ENCODE data around the gene ARHGAP8. TPM values are rescaled to one million over a fixed set of nuclear protein-coding genes. Genes with fewer than 3 reads are reported as not detected.
"Not testable (repeated sequence)": the region's sequence is repeated elsewhere in the genome, so short reads cannot be mapped to it uniquely, and the experiment has no call there.

The ARHGAP8 gene
- polyA plus RNA-seq, 12 donors, result 0.44 to 7.6 (median 1.1) TPM; not detected in 2

DNA sequence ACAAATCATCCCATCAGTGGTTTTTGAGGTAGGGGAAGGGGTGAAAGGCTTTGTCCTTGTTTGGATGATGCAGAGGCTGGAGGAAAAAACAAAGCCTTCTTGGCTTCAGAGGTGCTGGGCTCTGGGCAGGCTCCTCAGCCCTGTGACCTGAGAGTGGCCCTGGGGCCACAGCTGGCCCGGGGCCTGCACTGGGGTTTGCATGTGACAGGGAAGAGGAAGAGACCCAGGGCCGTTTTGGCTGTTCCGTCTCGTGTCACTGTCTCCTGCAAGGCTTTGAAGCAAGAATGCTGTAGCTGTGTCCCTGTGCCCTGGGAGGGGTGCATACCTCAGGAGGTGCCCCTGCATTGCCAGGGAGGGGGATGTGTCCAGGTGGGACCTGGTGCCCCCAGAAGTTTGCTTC is 12.6 kb downstream of the ARHGAP8 start:
- no peak for DNase-seq

DNA sequence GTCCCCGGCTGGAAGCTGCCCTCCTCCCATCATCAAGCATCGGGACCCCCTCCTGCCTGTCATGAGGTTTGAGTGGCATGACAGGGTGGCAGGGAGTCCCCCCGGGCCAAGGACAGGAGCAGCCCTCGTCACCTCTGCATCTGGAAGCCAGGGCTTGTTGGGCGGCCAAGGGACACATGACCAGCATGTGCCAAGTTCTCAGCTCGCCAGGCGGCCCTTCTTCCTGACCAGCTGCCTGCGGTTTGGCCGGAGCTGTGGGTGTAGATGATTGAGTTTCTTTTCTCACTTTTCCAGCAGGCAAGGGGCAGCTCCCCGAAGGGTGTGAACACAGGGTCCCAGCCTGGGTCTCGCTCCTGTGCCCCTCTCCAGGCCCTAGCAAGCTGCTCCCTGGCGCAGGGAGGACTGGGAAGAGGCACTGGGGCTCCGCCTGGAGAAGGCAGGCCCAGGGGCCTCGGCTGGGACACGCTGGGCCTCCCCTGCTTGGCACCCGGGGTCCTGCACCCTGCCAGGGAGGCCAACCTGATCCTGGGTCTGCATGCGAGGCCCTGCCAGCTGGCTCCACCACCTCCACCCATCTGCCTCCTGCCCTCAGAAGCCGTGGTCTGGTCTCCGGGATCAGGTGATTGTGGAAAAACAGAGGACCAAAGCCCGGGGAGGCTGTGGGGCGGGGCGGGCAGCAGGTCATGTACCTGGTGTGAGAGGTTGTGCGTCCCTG is 13.4 kb downstream of the ARHGAP8 start:
- no peak for DNase-seq

DNA sequence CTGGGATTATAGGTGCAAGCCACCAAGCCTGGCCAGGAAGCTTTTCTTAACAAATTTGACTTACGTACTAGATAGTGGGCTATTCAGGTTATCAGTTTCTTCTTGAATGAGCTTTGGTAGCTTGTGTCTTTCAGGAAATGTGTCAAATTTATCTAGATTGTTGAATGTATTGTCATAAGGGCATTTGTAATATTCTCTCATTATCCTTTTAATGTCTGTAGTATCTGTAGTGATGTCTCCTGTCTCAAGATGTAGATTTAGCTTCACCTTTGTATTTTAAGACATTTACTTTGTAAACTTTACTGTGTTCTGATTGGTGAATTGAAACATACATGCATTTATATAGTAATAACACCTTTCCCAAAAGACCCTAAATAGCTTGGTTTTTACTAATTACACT is 20.7 kb downstream of the ARHGAP8 start:
- DNase-seq, result no peak

DNA sequence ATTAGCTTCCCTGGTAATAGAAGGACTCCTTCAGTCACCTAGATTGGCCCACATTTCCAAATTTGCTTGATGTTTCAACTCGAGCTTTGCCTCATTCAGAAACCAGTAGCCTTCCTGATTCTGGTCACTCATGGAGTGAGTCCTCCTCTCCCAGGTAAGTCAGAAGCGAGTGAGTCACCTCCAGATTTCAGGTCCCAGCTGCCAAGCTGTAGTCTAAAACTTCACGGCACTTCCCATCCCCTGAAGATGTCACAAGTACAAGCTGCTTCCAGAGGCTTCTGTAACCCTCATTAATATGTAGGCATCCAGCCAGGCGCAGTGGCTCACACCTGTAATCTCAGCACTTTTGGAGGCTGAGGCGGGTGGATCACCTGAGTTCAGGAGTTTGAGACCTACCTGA is 23.5 kb downstream of the ARHGAP8 start:
- DNase-seq, result no peak

DNA sequence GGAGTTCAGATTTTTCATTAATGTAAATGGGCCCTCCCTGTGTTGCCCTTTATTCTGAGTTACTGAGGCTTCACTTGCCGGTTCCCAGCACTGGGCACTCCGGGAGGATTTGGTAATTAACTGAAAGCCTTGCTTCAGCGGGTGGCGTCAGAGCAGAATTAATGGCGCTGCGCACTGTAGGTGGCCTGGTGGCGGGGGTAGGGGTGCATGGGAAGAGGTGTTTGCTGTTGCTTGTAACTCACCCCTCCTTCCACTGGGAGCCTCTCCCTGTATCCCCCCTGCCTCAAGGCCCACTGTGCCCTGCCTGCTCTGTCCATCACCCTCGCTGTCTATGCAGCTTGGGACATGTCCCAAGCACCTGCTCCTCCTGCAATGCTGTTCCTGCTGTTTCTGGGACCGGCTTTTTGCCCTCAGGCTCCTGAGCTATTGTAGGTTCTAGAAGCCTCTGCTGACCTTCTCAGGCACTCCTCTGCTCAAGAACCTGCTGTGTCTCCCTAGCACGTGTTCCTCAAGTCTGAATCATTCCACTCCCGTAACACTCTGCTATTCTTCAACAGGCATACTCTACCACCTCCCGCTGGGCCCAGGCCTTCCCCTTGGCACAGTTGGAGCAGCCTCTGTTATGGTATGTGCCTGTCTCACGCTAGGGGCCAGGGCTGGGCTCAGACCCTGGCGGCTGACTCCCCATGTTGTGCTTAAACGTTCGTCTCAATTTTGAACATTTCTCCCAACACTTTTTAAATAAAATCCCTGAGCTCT is 24.4 kb downstream of the ARHGAP8 start:
- DNase-seq, result no peak

DNA sequence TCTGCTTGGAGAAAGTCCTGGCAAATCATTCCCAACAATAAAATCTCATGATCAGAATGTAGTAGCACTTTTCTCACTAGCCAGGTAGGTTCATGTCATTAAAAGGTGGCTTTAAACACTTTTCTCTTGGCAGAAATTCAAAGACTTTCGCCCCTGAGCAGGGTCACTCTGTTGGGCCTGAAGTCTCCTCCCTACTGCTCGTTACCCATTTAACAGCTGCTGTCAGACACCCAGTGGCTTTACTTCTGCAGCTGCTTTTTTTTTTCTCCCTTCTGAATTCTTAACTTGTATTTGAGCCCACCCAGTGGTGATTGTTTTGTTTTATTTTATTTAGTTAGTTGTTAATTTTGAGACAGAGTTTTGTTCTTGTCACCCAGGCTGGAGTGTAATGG is 25.0 kb downstream of the ARHGAP8 start:
- no peak for DNase-seq

DNA sequence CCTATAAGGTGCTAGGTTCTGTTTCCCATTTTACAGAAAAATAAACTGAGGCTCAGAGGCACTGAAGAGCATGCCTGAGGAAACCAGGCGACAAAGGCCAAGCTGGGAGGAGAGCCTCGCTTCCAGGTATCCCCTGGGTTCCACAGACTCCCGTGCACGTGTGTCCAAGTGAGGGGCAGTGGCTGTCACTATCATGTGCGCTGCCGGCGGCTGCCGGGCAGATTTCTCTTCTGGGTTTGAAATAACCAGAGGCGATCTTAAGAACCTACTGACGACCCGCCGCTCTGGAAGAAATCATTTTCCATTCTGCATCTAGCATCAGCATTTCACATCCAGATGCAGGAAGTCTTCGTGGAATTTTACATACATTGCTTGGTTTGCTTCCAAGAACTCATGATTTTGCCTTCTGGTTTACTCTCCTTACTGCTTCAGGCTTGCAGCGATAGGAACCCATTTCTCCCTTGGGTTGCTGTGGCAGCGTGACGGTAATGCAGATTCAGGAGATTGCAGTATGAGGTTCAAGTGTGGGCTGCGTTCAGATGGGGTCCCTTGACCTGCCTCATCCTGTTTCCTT is 28.6 kb downstream of the ARHGAP8 start:
- peak; percentile 15 for DNase-seq

DNA sequence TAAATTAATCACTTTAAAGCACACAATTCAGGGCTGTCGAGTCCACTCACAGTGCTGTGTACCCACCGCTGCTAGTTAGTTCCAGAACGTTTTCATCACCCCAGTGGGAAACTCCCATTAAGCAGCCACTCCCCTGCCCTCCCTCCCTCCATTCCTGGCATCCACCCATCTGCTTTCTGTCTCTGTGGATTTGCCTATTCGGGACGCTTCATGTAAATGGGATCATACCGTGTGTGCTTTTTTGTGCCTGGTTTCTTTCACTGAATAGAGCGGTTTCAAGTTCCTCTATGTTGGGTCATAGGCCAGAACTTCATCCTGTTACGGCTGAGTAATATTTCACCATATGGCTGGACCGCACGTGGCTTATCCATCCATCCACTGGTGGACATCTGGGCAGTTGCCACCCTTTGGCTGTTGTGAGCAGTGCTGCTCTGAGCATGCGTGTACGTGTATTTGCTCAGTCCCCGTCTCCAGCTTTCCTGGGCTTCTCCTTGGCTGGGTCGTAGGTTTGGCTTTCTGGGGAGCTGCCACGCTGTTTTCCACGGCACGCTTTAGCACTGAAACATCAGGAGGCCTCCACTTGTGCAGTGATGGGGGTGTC is 30.1 kb downstream of the ARHGAP8 start:
- no peak for DNase-seq

DNA sequence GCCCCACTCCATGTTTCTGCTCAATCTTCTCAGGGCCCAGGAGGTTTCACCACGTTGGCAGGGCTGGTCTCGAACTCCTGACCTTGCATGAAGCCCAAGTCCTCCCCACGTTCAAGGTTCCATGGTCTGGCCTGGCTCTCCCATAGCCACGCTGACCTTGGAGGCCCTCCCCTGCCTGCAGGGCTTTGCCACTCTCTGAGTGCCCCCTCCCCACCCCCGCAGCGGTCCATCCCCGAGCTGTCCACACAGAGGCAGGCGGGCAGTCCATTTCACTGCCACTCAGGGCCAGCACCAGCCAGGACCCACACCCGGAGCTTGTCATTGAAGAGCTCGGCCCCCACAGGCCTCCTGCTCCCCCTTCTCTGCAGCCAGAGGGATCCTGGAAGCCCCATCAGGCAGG is 30.7 kb downstream of the ARHGAP8 start:
- no peak for DNase-seq

DNA sequence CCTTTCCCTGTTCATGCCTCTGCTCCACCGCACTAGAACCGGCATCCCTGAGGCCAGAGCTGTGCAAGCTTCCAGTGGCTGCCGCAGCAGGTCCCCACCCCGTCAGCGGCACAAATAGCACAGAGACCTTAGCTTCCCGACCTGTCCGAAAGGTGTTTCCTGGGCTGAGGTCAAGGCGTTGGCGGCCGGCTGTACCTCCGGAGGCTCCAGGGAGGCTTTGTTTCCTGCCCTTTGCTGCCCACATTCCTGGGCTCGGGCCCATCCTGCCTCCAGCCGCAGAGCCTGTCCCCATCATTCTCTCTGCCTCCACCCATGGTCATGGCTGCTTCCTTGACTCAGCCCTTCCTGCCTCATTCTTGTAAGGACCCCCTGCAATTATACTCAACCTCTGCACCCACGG is 31.2 kb downstream of the ARHGAP8 start:
- DNase-seq, result no peak

DNA sequence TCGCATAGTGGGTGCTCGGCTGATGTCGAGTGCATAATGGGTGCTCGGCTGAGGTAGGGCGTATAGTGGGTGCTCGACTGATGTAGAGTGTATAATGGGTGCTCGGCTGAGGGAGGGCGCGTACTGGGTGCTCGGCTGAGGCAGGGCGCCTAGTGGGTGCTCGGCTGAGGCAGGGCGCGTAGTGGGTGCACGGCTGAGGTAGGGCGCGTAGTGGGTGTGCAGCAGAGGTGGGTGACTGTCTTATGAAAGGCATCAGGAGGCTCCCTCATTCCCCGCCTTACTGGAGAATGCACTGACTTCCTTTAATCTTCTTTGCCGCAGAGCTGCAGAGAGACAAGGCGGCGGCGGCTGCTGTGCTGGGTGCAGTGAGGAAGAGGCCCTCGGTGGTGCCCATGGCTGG is 33.8 kb downstream of the ARHGAP8 start:
- DNase-seq, result no peak

DNA sequence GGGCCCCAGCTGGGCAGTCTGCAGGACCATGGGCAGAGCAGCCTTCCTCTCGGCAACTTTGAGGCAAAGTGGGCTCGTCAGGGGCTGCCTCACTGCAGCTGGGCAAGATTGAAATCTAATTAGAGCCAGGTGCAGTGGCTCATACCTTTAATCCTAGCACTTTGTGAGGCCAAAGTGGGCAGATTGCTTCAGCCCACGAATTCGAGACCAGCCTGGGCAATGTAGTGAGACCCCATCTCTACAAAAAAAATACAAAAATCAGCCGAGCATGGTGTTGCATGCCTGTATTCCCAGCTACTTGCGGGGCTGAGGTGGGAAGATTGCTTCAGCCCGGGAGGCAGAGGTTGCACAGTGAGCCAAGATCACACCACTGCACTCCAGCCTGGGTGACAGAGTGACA is 34.2 kb downstream of the ARHGAP8 start:
- no peak for DNase-seq

DNA sequence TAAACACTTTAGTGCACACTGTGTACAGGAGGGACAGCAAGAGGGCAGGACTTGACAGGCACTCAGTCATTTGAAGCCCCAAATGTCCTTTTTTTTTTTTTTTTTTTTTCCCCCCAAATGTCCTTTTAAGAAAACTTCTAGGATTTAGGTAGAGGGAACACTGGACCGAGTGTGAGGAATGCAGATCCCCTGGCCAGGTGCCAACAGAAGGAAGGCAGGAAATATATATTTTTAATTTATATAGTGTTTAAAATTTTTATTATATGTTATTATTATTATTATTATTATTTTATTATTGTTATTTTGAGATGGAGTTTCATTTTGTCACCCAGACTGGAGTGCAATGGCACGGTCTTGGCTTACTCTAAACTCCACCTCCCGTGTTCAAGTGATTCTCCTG is 35.5 kb downstream of the ARHGAP8 start:
- no peak for DNase-seq

DNA sequence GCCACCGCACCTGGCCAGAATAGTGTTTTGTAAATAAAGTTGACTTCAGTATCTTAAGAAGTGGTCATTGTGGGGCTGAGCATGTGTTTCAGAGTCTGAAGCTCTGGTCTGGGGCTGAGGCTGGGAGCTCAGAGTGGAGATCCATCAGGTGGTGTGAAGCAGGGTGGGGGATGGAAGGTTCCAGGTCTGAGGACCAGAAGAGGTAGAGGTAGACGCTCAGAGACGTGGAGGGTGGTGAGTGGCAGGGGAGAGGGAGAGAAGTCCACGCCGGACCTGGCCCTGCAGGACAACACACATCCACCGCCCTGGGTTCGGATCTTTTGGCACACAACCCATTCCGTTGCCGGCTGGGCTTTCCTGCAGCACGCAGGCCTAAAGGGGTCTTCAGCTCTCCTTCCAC is 40.7 kb downstream of the ARHGAP8 start:
- DNase-seq, result no peak

DNA sequence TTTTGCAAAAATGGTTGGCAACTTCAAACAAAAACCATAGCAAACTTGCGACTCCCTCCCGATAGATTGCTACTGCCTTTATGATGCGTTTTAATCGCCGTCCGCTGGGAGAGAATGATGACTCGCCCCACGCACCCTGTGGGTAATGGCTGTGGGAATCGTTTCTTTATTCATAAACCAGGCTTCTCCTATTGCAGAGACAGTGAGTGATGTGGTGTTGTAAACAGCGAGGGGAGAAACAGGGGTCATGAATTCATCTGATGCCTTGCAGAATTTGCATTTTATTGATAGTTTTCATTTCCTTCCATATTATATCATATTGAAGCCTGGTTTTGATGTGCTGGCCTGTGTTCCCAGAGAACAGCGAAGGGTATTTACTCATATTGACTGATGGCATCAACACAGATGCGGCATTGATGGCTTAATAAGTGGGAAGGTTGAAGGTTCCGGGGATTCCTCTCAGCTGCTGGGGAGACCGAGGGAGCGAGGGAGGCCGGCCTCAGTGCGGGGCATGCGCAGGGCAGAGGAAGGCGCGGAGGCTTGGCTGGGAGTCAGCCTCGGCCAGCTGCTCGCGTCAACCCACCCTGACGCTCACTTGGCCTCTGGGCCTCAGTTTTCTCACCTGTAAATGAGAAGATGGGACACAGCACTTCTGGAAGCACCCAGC is 41.3 kb downstream of the ARHGAP8 start:
- no peak for DNase-seq

DNA sequence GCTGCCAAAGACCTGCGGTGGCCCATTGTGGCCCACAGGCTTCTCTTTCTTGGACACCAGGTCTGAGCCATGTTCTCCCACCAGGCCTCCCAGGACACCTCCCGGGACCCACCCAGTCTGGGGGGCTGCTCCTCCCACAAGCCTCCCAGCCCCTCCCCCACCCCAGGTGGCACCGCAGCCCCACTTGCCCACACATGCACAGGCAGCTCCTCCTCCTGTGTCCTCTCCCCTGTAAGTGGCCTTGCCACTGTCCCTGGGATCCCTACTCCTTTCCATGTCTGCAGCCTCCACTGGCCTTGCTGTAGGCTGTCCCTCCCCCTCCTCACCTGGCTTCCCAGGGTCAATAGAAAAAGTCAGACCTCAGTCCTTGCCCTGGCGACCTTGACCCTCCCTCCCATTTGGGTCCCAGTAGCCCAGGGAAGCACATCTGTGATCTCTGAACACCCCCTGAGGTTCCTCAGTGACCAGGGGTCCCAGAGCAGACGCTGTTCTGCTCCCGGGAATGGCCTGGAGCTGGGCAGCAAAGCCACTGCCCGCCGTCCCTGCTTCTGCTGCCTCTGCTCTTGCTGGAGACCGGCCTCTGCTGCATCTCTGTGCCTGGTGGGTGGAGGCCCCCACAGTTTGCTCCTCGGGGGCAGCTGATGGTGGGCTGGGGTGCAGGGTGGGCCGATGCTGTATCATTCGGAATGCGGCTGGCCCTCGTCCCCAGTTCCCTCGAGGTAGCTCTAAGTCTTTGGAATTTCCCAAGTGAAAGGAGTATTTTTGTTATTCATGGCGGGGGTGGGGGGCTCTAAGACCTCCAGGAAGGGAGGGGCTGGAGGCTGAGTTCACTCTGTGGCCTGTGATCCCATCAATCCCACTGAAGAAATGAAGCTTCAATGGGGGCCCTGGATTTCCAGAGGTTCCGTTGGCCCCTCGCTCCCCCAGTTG is 43.6 kb downstream of the ARHGAP8 start:
- DNase-seq, result no peak

DNA sequence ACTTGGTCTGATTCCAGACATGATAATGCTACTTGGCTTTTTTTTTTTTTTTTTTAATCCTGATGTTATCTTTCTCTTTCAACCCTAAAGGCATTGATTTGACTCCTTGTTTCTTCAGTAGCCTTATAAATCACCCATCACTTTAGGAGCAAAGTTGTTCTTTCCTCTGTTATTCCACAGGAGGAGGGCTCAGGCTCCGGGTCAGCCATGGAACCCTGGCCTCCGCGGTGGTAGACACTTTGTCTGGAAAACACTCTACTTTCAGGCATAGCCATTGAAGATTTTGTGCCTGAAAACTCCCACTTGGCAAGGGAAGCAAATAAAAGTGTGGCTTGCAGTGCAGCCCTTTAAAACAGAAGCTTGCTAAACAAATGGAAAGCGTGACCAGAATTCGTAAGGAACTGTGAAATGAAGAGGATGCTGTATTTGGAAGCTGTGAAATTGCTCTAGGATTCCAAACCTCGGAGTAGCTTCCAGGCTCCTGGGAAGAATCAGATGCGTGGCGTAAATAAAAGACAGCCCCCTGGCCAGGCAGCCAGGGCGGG is 44.9 kb downstream of the ARHGAP8 start:
- DNase-seq, result no peak

DNA sequence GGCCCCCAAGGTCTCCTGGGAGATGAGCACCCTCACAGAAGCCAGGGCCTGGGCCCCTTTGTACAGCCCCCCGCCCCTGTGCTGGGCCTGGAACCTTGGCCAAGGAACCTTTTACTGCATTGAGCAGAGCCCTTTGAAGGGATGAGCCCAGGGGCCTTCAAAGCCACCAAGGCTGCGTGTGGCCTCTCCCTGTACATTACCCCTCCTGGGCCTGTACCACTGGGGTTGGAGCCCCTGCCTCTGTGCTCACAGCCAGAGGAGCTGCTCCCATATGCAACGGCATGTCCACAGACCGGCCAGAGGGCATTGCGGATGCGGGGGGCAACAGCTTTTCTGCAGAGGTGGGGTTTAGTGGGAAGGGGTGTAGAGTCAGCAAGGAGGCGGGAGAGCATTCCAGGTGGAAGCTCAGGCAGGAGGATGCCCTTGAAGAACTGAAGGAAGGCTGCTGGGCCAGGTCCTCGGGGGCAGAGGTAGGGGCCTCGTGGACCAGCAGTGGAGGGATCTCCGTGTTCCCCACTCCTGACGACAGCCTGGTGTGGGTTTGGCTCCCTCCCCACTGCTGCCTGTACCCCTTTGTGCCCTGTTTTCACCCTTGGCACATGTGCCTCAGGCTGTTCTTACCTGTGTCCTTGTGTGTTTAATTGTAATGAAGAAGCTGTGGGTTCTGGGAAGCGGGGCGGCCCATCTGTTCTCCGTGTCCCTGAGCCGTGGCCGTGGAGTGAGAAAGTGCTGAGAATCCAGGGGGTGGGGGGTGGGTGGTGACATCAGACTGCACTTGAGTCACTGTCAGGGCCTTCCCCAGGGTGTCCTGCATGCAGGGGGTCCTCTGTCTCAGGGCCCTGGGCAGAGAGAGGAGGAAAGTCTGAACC is 46.9 kb downstream of the ARHGAP8 start:
- no peak for DNase-seq

DNA sequence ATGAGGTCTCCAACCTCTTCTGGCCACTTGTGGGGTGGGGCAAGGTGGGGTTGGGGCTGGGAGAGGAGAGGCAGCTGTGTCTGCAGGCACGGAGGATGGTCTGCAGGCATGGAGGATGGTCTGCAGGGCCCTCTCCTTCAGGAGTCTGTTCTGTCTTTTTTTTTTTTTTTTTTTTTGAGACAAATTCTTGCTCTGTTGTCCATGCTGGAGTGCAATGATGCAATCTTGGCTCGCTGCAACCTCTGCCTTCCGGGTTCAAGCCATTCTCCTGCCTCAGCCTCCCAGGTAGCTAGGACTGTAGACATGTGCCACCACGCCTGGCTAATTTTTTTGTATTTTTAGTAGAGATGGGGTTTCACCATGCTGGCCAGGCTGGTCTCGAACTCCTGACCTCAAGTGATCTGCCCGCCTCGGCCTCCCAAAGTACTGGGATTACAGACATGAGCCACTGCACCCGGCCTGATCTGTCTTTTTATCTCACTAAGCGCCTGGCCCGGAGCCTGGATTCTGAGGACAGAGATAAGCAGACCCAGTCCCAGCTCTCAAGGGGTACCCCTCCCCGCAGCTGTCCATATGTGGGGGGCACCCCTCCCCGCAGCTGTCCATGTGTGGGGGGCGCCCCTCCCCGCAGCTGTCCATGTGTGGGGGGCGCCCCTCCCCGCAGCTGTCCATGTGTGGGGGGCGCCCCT is 47.7 kb downstream of the ARHGAP8 start:
- not testable (repeated sequence) for DNase-seq
